CD1c-positive myeloid dendritic cell (primary cell): ENCODE measurements around the gene USP33.
"Not testable (repeated sequence)": the region's sequence is repeated elsewhere in the genome, so short reads cannot be mapped to it uniquely, and the experiment has no call there.

ENCODE experiments used
- DNase-seq: peaks from one replicate; pipeline ENCODE4 v3.0.0-alpha.2; 2016; ENCODE audit errors: extremely low spot score

Gene USP33

DNA sequence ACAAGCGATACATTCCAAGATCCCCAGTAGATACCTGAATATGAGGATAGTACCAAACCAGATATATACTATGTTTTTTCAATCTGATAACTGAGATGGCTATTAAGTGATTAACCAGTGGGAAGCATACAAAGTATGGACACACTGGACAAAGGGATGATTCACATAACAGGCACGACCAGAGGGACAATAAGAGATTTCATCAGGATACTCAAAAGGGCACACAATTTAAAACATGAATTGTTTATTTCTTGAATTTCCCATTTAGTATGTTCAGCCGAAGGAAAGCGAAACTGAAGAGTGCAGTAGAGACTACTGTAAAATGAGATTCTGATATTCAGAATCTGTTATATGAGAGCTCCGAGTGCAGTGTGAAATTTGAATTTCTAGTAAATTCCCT, 87.8 kb downstream of the USP33 start:
- DNase-seq: no peak

DNA sequence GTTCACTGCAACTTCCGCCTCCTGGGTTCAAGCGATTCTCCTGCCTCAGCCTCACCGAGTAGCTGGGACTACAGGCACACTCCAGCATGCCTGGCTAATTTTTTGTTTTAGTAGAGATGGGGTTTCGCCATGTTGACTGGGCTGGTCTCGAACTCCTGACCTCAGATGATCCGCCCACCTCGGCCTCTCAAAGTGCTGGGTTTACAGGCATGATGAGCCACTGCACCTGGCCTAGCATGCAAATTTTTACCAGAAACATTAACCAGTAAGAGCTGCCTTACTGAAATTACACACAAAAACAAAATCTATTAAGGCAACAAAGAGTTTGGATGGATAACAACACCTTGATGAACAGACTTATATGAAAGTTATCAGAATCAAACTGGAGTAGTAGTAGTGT, 89.3 kb downstream of the USP33 start:
- no peak for DNase-seq

DNA sequence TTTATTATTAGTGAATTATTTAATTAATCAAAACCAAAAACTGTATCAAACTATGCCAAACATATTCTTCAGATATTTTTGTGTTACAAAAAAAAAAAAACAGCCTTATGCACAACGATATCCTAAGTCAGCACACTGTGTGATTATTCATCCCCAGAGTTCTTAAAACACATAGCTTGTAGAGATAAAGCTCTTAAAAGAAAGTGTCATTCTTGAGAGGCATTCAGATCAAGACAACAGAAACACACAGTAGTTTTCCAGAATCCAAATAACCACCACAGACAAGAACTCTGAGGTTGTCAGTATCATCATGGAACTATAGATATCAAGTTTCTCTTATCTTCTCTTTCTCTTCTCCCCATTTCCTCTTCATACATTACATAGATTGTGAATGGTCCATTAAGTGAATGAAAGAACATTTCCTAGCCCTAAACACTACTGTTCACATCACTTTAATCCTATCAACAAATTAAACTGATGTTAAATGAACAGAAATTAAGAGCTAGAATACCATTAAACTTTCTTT, 90.7 kb downstream of the USP33 start:
- no peak for DNase-seq

DNA sequence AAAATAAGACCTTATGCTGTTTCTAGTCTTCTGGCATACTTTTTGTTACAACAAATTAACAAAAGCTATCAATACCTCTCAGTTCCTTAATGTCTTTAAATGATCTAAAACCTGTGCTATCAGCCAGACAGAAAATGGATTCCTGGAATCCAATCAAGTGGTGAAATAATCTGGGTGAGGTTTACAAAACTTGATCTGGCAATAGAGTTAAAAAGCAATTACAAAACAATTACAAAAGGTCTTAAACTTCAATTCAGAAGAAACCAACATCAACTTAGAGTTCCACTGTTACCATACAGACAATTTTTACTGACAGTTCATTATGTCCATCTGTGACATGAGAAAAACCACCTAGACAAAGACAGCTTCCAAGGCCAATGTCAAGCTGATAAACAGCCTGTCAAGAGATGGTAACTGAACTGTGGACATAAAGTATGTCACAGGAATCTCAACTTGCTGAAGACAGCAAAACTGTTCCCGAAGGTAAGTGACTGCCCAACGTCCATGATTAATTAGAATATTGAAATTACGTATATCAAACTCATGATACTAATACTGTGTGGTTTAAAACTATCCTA, 94.6 kb downstream of the USP33 start:
- DNase-seq: no peak

DNA sequence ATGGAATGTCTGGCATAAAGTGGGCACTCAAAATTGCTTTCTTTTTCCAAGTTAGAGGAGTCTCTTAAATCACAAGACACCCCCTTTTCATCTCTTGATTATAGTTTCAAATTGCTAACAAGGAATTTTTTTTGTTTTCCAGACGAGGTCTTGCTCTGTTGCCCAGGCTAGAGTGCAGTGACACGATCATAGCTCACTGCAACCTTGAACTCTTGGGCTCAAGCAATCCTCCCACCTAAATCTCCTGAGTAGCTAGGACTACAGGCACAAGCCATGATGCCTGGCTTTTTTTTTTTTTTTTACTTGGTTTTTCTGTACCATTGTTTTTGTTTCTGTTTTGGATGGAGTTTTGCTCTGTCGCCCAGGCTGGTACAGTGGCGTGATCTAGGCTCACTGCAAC, 98.0 kb downstream of the USP33 start:
- no peak for DNase-seq

DNA sequence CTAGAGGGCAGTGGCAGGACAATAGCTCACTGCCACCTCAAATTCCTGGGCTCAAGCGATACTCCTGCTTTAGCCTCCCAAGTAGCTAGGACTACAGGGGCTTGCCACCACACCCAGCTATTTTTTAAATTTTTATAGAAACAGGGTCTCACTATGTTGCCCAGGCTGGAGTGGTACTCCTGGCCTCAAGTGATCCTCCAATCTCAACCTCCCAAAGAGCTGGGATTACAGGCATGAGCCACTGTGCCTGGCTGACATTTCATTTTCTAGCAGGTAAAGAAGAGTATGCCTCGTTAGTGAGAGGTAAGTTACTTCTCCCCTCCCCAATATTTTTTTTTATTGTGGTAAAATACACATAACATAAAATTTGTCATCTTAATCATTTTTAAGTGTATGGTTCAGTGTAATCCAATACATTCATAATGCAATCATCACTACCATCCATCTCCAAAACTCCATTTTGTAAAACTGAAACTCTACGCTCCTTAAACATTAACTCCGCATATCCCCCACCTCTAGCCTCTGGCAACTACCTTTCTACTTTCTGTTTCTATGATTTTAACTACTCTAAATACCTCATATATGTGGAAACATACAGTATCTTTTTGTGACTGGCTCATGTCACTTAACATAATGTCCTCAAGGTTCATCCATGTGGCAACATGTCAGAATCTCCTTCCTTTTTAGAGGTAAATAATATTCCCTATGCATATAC, 99.6 kb downstream of the USP33 start:
- no peak for DNase-seq

DNA sequence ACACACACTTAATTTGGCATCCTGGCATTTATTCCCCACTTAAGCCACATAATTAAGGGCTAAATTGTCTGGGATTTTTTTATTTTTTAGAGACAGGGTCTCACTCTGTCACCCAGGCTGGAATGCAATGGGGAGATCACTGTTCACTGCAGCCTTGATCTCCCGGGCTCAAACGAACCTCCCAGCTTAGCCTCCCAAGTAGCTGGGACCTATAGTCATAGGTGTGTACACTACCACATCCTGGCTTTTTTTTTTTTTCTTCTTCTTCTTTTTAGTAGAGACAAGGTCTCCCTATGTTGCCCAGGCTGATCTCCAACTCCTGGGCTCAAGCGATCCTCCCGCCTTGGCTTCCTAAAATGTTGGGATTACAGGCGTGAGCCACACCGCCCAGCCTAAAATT, 101.4 kb downstream of the USP33 start:
- DNase-seq: no peak

DNA sequence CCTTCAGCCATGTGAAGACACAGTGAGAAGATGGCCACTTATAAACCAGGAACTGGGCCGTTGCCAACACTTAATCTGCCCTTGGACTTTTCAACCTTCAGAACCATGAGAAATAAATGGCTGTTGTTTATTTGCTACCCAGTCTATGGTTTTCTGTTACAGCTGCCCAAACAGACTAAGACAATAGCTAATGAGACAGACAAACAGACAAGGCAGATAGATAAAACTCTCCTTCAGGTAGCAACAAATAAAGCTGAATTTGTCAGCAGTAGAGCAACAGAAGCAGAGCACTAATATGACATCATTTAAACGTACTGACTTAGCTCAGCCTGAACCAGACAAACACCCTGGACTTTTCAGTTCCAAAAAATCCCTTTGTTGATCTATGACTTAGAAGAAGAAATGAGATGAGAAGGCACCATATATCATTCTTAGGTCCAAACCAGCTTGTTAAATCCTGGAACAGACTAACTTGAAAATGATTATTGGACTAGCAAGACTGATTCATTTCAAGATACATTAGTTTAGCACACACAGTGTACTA, 104.1 kb downstream of the USP33 start:
- DNase-seq: no peak

DNA sequence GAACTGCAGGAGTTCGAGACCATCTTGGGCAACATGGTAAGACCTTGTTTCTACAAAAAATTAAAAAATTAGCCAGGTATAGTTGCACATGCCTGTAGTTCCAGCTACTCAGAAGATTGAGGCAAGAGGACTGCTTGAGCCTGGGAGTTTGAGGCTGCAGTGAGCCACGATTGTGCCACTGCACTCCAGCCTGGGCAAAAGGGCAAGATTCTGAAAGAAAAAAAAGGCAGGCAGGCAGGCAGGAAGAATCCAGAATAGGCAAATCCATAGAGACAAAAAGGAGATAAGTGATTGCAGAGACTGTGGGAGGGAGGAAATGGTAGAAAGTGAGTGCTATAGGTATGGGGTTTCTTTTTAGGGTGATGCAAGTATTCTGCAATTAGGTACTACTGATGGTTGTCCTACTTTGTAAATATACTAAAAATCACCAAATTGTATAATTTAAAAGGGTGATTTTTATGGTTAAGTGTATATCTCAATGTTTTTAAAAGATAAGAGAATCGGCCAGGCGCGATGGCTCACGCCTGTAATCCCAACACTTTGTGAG, 106.6 kb downstream of the USP33 start:
- DNase-seq: no peak

DNA sequence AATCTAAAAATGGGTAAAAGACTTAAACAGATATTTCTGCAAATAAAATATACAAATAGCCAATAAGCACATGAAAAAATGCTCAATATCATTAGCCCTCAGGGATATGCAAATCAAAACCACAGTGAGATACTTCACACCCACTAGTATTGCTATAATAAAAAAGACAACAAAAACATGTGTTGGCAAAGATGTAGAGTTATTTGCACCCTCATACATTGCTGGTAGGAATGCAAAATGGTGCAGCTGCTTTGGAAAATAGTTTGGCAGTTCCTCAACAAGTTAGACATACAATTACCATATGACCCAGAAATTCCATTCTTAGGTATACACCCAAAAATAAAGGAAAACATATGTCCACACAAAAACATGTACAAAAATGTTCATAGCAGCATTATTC, 107.4 kb downstream of the USP33 start:
- no peak for DNase-seq

DNA sequence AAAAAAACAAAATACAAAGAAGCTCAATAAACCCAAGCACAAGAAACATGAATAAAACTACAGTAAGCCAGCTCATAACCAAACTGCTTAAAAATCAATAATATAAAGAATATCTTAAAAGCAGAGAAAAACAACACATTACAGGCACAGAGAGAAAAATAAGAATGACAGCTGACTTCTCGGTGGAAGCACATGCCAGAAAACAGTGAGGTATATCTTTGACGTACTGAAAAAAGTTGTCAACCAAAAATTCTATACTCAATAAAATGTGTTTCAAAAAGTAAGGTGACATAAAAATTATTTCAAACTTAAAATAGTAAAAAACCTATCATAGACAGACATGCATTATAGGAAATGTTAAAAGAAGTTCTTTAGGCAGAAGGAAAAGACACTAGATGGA, 110.5 kb downstream of the USP33 start:
- DNase-seq: no peak

DNA sequence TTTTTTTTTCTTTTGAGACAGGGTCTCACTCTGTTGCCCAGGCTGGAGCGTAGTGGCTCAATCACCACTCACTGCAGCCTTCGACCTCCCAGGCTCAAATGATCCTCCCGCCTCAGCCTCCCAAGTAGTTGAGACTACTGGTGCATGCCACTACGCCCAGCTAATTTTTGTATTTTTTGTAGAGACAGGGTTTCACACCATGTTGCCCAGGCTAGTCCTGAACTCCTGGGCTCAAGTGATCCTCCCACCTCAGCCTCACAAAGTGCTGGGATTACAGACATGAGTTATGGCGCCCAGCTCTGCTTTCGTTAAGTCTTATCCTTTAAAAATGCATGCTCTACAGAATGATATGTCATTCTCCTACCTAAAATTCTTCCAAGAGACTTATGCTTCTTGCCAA, 113.4 kb downstream of the USP33 start:
- DNase-seq: not testable (repeated sequence)
